Upper lobe of right lung (tissue), 1 donor: ENCODE data around the gene TPPP2. TPM values are rescaled to one million over a fixed set of nuclear protein-coding genes. Genes with fewer than 3 reads are reported as not detected.
A peak's percentile ranks its signal among the peaks of the same experiment; 100 is the strongest.

Source experiments
- ATAC-seq: fragments of 200-7000 bp; cut with Tn5 transposase; one replicate; pipeline ENCODE4 v1.9.1; 2020; ENCODE audit warnings: mild to moderate bottlenecking, moderate library complexity
- DNase-seq: peaks from one replicate; pipeline ENCODE4 v3.0.0-alpha.2; 2020
- H3K27ac ChIP-seq: fragments of 200-600 bp; one replicate; pipeline ENCODE4 v1.8.0; 2022
- H3K27me3 ChIP-seq: fragments of 200-600 bp; one replicate; pipeline ENCODE4 v1.8.0; 2022; ENCODE audit warnings: mild to moderate bottlenecking
- H3K36me3 ChIP-seq: fragments of 200-600 bp; one replicate; pipeline ENCODE4 v1.8.0; 2022
- H3K4me1 ChIP-seq: fragments of 200-600 bp; one replicate; pipeline ENCODE4 v1.8.0; 2022
- H3K4me3 ChIP-seq: fragments of 200-600 bp; one replicate; pipeline ENCODE4 v1.8.0; 2022; ENCODE audit warnings: mild to moderate bottlenecking
- H3K9me3 ChIP-seq: fragments of 200-600 bp; one replicate; pipeline ENCODE4 v1.8.0; 2022
- intact Hi-C: fragments of 100-400 bp; cut with DNase I; formaldehyde crosslinking; loops from one replicate; pipeline ENCODE4 v1.11.0; 2022
- total RNA-seq: library from RNA; stranded (reverse); fragmentation: NEBNext Ultra II Directional; extraction: Animal tissue kit (Norgen Biotek cat#: 25700); gene quantifications from one replicate; pipeline ENCODE4 v1.2.1, GENCODE V29; 2021
- TF ChIP-seq, protein P1 (sequence below): fragments of 200-600 bp; IDR thresholded peaks from one replicate; pipeline ENCODE4 v1.8.0; 2022; ENCODE audit warnings: antibody characterized with exemption
- donor health status: DM: no; HTN: yes; CAD: no; lungs with severe emphysema.

The TPPP2 gene
- total RNA-seq, 1 donor from 2014 or later = not detected

DNA sequence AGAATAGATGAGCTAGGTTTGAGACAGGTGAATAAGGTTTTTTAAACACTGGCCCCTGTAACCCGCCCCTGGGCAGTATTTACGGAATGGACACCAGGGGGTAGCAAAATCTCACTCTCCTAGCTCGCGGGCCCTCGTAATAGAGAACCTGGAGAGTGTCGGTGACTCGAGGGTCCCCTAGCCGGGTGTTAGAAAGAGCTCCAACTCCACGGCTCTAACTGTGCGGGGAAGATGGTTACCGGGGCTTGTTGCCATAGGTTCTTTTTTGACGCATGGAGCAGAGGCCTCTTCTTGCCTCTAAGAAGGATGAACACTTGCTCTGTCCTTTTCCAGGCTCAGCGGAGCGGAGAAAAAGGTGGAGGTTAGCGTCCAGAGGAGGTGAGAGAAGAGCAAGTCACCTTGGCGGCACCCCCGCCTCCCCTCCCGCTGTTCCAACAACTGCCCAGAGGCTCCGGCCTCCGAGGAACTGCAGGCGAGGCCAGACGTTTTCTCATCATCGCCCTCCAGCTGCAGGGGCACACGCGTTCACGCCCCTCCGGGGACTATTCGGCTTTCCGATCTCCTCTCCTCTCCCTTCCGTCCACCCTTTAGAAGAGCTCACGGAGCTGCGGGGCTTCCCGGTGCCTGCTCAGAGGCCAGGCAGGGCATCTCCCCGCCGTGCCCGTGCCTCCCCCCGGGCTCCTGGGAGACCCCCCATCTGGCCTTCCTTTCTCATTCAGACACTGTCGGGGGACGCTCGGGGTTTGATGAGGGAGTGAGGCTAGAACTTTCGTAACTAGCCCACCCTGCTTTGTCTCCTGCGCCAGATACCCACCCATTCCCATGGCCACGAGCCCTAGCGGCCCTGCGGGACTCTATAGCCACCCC, 38.7 kb downstream of the TPPP2 start:
- ATAC-seq (peak; percentile 54), DNase-seq (no peak)
- Histone ChIP-seq H3K36me3 (no peaks in the 10 kb centered on the region), H3K9me3 (no peaks in the 10 kb centered on the region), H3K4me1 (peaks cover 26% of the 10 kb centered on the region), H3K27ac (peak overlapping the region; percentile 65), H3K4me3 (peak overlapping the region; percentile 70), H3K27me3 (no peaks in the 10 kb centered on the region)
- TF ChIP-seq, protein P1, sequence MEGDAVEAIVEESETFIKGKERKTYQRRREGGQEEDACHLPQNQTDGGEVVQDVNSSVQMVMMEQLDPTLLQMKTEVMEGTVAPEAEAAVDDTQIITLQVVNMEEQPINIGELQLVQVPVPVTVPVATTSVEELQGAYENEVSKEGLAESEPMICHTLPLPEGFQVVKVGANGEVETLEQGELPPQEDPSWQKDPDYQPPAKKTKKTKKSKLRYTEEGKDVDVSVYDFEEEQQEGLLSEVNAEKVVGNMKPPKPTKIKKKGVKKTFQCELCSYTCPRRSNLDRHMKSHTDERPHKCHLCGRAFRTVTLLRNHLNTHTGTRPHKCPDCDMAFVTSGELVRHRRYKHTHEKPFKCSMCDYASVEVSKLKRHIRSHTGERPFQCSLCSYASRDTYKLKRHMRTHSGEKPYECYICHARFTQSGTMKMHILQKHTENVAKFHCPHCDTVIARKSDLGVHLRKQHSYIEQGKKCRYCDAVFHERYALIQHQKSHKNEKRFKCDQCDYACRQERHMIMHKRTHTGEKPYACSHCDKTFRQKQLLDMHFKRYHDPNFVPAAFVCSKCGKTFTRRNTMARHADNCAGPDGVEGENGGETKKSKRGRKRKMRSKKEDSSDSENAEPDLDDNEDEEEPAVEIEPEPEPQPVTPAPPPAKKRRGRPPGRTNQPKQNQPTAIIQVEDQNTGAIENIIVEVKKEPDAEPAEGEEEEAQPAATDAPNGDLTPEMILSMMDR = peak; percentile 69
- intact Hi-C loops = no loop called here

DNA sequence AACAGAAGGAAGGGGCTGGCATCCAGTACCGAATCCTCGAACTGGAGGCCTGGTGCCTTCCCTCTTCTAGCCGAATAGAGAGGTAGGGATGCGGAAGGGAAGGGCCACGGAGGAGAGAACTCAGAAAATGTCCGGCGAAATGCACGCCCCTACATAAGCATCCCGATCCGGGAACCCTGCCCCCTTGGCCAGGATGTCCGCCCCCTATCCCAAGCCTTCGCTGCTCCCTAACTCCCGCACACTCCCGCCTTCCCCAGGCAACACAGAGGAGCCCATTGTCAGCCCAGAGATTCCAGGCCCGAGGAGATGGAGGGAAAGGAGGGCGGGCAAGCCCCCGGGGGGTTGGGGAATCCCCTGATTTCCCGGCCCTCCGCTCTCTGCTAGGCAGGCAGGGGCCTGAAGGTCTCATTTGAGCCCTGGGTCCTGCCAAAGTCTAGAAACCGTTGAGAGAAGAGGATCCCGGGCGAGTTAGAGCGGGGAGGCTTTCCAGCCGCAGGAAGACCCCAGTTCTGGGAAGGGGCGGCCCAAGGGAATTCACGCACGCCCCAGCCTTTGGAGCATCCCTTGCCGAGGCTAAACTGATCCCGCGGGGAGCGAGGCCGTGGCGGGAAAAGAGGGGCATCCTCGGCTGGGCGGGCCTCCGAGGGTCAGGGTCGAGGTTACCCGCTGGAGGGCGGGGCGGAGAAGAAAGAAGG, 39.5 kb downstream of the TPPP2 start:
- H3K9me3 ChIP-seq = no peaks in the 10 kb centered on the region
- intact Hi-C loops = no loop called here

DNA sequence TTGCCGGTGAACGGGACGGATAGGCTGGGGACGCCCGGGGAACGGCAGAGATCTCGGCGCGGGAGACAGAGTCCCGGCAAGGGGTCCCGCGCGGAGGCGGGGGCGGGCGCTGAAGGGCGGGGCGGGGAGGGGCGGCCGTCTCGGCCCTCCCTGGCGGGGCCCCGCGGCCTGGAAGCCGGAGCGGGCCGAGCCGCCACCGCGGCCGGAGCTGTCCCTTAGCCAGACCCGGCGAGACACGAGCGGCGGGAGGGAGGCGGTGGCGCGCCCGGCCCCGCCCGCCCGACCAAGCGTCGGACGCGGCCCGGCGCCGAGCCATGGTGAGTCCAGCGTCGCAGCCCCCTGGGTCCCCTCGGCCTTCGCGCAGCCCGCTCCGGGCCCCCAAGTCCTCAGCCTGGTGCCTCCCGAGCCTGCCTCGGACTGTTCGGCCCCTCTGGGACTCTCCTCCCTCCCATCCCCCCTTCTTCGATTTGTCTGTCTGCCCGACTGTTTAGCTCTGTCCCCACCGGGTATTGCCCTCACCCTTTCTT, 40.1 kb downstream of the TPPP2 start, which contains the start of gene ARHGEF40:
Gene ARHGEF40 (plus strand): TSS at position 222 of the 527 bp plus-strand sequence. CDS start 93 bp downstream, at position 315.
- Histone ChIP-seq H3K4me1 (peaks cover 26% of the 10 kb centered on the region), H3K9me3 (no peaks in the 10 kb centered on the region), H3K27me3 (no peaks in the 10 kb centered on the region), H3K27ac (peak within 1 kb of the TSS; percentile 65), H3K36me3 (no peaks in the 10 kb centered on the region), H3K4me3 (peak within 1 kb of the TSS; percentile 70)
- TF ChIP-seq, protein P1 = no peak
- intact Hi-C loops = no loop called here
- ATAC-seq (peak; percentile 80), DNase-seq (peak; percentile 85)

More for the DNA sequence above, 39.5 kb downstream of the TPPP2 start:
- DNase-seq (peak; percentile 72), ATAC-seq (no peak)
- TF ChIP-seq, protein P1 = no peak
- peak overlapping the region; percentile 70 for H3K4me3 ChIP-seq
- no peaks in the 10 kb centered on the region for H3K36me3 ChIP-seq
- H3K27ac ChIP-seq = peak overlapping the region; percentile 65
- no peaks in the 10 kb centered on the region for H3K27me3 ChIP-seq
- peaks cover 26% of the 10 kb centered on the region for H3K4me1 ChIP-seq

DNA sequence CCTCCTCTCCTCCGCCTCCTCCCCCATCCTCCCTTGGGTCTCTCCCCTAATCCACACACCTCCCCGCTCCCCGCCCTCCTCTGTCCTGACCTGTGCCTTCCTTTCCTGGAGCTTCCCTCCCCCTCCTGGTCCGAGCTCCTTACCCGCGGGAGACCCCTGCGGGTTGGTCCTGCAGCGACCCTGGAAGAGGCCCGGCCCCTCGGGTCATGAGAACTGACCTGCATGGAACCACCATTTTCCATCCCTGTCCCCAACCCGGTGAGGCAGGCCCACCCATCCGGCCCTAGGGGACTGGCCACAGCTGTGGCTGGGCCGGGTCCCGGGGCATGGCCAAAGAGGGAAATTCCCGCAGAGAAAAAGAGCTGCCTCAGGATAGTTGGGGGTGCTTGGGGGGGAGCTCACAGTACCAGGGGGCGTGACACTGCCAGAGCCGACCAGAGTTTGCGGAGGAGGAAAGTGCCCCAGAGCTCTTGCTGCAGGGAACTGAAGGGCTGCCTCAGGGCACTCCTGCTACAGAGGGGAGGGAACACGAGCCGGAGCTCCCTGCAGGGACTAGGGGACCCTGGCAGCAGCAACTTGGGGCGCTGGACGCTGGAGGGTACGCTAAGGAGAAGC, 40.7 kb downstream of the TPPP2 start:
- H3K27ac ChIP-seq = peak overlapping the region; percentile 65
- intact Hi-C loops = no loop called here
- peak; percentile 32 for ATAC-seq
- H3K4me3 ChIP-seq = peak overlapping the region; percentile 70
- DNase-seq = no peak
- no peaks in the 10 kb centered on the region for H3K9me3 ChIP-seq
- TF ChIP-seq, protein P1 = no peak
- H3K27me3 ChIP-seq = no peaks in the 10 kb centered on the region
- peaks cover 26% of the 10 kb centered on the region for H3K4me1 ChIP-seq
- peaks cover 6% of the 10 kb centered on the region for H3K36me3 ChIP-seq

DNA sequence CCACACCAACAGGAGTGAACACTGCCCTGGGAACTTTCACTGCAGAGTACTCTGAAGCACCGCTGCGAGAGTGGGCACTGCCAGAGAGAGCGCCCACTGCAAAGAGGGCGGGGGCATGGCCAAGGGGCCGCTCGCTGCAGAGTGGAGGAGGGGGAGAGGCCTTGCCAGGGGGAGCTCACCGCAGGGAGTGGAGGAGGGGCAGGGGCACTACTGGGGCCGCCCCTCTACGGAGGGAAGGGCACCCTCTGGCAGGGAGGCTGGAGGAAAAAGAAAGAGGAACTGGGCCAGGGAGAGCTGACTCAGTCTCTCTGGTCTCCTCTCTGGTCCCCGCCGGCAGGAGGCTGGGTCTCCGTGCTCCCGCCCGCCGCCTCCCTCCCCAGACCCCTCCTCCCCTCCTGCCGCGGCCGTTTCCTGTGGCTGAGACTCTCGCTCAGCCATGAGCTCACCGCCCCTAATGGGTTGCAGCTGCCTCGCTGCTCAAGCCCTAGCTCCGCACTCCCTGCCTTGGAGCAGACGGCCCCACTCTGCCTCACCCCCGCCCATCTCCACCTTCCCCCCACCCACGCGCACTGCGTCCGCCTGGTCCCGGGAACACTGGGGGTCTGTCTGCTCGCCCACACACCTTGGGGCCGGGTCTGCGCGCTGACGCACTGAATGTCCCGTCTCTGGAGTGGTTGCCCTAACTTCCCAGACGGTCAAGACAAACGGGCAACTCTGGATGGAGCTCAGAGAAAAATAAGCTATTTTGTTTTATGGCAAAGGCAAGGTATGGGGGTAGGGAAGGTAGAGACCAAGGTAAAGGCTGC, 41.4 kb downstream of the TPPP2 start:
- peaks cover 13% of the 10 kb centered on the region for H3K36me3 ChIP-seq
- no peaks in the 10 kb centered on the region for H3K9me3 ChIP-seq
- peak overlapping the region; percentile 70 for H3K4me3 ChIP-seq
- ATAC-seq (peak; percentile 71), DNase-seq (peak; percentile 87)
- TF ChIP-seq, protein P1 = peak; percentile 4
- H3K27ac ChIP-seq = peak overlapping the region; percentile 65
- peaks cover 26% of the 10 kb centered on the region for H3K4me1 ChIP-seq
- intact Hi-C loops = no loop called here
- H3K27me3 ChIP-seq = no peaks in the 10 kb centered on the region
